GM18519 (cell line): ENCODE results near the gene ARHGAP30.
"Not testable (repeated sequence)": the region's sequence is repeated elsewhere in the genome, so short reads cannot be mapped to it uniquely, and the experiment has no call there.

Experiments
- ATAC-seq: cut with Tn5 transposase; IDR thresholded peaks from one replicate; pipeline ENCODE4 v1.9.1; 2021; ENCODE audit warnings: mild to moderate bottlenecking, moderate library complexity; ENCODE audit not compliant: unreplicated experiment, low FRiP score

Gene ARHGAP30

DNA sequence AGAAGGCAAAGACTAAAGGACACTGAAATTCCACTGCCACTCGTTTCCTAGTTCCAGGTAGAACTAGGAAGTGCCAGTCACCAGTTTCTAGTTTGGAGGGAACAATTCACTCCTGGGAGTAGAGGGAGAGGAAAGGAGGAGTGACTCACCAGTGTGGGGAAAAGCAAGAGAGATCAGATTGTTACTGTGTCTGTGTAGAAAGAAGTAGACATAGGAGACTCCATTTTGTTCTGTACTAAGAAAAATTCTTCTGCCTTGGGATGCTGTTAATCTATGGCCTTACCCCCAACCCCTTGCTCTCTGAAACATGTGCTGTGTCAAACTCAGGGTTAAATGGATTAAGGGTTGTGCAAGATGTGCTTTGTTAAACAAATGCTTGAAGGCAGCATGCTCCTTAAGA lies 53.0 kb downstream of the ARHGAP30 start:
- ATAC-seq, result not testable (repeated sequence)

DNA sequence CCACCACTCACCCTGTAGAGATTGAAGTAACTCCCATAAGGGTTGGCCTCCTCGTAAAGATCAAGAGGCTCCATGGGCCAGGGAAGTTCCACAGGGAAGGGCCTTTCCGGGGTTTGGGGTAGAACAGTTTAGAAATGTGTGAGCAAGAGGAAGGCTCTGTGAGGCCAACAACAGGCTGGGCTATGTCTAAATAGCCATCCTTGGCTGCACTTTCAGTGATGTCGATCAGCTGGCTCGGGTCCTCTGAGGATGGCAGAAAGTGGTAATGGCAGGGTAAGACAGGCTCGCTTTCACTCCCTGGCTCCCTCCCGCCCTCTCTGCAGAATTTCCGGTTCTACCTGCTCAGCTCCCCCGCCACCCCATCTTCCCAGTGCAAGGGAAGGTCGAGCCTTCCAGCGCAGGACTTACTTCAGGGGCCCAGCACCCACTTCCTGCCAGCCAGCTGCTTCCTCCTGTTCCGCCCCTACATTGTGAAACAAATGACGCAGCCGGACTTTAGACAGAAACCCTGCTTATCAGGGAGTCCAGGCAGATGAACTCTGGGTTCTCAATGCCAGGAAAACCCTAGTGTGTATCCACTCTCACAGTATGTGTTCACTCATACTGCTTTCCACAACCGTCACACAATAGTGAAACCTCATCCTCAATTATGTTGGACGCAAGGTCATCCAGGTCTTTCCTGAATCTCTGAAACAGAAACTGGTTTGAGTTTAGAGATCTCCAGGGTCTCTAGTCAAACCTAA lies 56.0 kb downstream of the ARHGAP30 start:
- peak; percentile 71 for ATAC-seq

DNA sequence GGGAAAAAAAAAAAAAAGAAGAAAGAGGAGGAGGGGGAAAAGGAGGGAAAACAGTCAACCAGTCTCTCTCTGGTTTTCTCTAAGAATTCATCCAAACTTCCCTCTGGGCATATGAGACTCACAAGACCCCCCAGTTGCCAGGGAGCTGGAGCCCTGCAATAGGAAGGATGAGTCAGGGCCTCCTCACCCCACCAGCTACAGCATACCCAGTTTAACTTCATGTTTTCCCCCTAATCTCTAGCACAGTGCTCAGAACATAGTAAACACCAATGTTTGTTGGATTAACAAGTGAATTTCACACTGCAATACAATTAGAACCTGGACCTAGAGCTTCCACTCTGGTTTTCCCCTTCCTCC lies 56.6 kb downstream of the ARHGAP30 start:
- no peak for ATAC-seq

GRCh38 chr1:161012420-161012819 lies 57.3 kb downstream of the ARHGAP30 start:
- no peak for ATAC-seq

DNA sequence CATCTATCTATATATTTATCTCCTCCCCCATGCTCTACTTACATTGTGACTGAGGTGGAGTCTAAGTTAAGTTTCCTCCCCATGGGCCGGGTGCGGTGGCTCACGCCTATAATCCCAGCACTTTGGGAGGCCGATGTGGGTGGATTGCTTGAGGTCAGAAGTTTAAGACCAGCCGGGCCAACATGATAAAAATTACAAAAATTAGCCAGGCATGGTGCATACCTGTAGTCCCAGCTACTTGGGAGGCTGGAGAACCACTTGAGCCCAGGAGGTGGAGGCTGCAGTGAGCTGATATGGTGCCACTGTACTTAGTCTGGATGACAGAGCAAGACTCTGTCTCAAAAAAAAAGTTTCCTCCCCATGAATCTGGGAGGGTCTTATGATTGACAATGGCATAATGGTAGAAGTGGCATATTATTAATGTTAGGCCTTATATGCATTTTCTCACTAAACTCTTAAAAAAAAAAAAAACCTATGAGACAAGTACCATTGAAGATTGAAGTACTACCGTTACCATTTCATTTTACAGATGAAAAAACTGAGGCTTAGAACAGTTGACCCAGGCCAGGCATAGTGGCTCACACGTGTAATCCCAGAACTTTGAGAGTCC lies 60.0 kb downstream of the ARHGAP30 start:
- ATAC-seq, result no peak

DNA sequence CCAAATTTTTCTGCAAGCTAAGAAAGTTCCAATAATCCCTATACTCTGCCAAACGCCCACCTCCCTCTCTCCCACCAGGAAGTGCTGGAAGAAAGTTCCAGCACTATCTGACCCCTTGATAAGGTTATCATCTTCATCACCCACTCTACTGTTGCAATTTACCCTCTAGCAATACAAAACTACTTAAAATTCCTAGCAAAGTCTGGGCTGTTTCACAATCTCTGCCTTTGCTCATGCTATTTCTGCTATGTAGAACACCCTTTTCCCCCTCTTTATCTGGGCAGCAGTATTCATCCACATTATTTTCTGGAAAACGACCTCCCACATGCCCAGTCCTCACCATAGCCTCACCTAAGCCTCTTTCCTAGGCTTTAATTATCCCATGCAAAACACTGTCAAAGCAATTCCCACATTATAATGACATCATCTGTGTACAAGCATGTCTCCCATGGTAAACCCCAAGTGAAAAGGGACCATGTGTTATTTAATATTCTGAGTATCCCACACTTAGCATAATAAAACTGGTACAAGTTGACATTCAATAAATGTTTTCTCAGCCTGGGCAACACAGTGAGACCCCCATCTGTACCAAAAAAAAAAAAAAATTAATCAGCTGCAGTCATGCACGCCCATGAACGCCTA lies 60.7 kb downstream of the ARHGAP30 start:
- no peak for ATAC-seq

GRCh38 chr1:161007369-161007768 lies 62.3 kb downstream of the ARHGAP30 start:
- ATAC-seq, result no peak

GRCh38 chr1:161006563-161006962 lies 63.1 kb downstream of the ARHGAP30 start:
- no peak for ATAC-seq

GRCh38 chr1:161001525-161001924 lies 68.2 kb downstream of the ARHGAP30 start:
- ATAC-seq, result no peak

GRCh38 chr1:161000736-161001480 lies 68.8 kb downstream of the ARHGAP30 start:
- ATAC-seq, result no peak

DNA sequence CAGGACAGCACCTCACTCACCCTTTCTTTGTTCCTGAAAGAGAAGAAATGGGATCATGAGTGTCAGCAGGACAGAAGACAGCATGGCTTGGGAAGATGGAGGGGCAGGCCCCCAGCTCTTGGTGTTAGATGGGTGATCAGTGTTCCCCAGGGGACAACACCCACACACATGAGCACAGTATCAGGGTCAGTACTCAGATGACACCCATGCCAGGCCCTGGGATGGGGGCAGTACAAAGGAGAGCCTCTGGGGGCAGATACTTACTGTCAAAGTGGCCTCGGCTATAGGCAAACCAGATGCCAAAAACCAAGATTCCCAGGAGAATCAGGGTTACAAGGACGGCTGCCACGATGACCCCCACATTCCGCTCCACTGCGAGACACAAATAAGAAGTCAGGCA lies 70.3 kb downstream of the ARHGAP30 start:
- ATAC-seq, result no peak

DNA sequence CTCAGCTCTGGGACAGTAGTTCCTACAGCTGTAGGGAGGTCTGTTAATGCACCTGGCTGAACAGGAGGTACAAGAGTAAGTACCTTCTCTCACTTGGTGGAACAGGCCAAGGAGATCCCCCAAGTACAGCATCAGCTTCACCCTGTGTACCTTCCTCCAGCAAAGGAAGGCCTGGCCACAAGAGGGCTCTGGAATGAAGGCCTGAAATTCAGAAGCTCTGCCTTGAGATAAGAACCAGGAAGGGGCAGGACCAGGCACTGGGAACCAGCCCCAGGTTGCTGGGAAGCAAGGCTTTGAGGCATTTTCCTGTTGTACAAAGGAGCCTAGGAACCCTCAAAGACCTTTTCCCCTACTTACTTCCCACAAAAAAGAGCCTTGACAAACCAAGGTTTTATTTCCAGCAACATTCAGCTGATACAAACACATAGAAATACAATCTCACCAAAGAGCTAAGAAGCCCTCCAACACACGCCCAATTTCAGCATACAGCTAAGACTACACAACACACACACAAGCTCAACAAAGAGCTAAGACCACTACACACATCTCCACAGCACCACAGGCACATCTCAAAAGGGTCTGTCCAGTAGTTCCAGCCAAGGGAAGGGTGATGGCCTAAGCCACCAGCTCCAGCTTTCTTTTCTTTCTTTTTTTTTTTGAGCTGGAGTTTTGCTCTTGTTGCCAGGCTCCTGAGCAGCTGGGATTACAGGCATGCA lies 72.2 kb downstream of the ARHGAP30 start:
- ATAC-seq, result no peak
